SJSA1 (cell line): ENCODE results near the gene CLK2. TPM values are rescaled to one million over a fixed set of nuclear protein-coding genes. Genes with fewer than 3 reads are reported as not detected.
"Not testable (repeated sequence)": the region's sequence is repeated elsewhere in the genome, so short reads cannot be mapped to it uniquely, and the experiment has no call there.

Experiments
- DNase-seq, 2 experiments: peaks; one replicate each; pipeline ENCODE4 v3.0.0-alpha.2; 2015 to 2020; ENCODE audit warnings: low spot score in 2 of 2, low read depth in 1 of 2
- H3K27ac ChIP-seq: fragments of 250-450 bp; sonication (Bioruptor Pico); 2 replicates; pipeline ENCODE4 v1.5.1; 2020; ENCODE audit warnings: mild to moderate bottlenecking, moderate library complexity
- H3K27me3 ChIP-seq: fragments of 250-450 bp; sonication (Bioruptor Pico); replicated peaks from 2 replicates; pipeline ENCODE4 v1.5.1; 2020; ENCODE audit warnings: mild to moderate bottlenecking, moderate library complexity
- H3K36me3 ChIP-seq: fragments of 250-450 bp; sonication (Bioruptor Pico); 2 replicates; pipeline ENCODE4 v1.5.1; 2020; ENCODE audit warnings: mild to moderate bottlenecking
- H3K4me1 ChIP-seq: fragments of 250-450 bp; sonication (Bioruptor Pico); replicated peaks from 2 replicates; pipeline ENCODE4 v1.6.1; 2021; ENCODE audit warnings: mild to moderate bottlenecking
- H3K4me3 ChIP-seq: fragments of 250-450 bp; sonication (Bioruptor Pico); 2 replicates; pipeline ENCODE4 v1.5.1; 2020; ENCODE audit warnings: mild to moderate bottlenecking
- H3K9me3 ChIP-seq: fragments of 250-450 bp; sonication (Bioruptor Pico); replicated peaks from 2 replicates; pipeline ENCODE4 v1.5.1; 2020; ENCODE audit warnings: mild to moderate bottlenecking
- total RNA-seq: library from RNA; depleted of rRNA; stranded (reverse); fragments of >200 nt; shearing (Covaris generic); gene quantifications from 2 replicates; pipeline ENCODE4 v1.2.3, GENCODE V29; 2014

CLK2 gene
- total RNA-seq, 1 experiment from 2014 or later: 13.7 TPM

DNA sequence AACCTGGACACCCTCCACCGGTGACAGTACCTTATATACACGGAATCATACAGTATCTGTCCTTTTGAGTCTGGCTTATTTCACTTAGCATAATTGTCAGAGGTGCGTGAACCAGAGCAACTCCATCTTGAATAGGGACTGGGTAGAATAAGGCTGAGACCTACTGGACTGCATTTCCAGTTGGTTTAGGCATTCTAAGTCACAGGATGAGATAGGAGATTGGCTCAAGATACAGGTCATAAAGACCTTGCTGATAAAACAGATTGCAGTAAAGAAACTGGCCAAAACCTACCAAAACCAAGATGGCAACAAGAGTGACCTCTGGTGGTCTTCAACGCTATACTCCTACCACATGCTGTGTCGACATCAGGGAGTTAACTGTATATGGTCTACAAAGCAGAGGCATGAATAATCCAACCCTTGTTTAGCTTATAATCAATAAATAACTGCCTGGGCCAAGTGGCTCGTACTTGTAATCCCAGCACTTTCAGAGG is 34.0 kb upstream of the CLK2 start:
- peak in 1 of 2 experiments; percentile 47 for DNase-seq

DNA sequence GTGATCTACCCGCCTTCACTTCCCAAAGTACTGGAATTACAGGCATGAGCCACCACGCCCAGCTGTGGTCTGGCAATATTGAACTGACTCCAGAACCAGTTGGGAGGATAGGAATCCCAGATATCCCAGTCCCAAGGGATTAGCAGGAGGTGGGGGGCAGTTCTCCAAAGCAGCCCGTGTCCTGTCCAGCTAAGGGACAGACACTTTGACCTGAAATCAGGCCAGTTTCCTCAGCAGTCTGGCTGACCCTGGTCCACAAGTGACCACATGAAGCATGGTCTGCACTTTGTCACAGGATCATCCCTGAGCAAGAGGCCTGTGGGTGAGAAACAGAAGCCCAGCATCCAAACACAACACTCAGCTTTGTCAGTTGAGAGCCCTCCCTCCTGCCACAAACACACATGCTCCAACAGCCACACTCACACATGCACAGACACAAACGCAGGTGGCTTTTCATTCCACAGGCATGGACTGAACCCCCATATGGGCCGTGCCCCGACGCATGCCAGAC is 32.6 kb upstream of the CLK2 start:
- no peak for DNase-seq
- Histone ChIP-seq H3K27ac (no peak overlapping the region), H3K36me3 (peaks cover 16% of the 10 kb centered on the region), H3K27me3 (no peaks in the 10 kb centered on the region), H3K9me3 (no peaks in the 10 kb centered on the region), H3K4me3 (no peak overlapping the region), H3K4me1 (peaks cover 9% of the 10 kb centered on the region)

More for the DNA sequence above, 34.0 kb upstream of the CLK2 start:
- H3K36me3 ChIP-seq: peaks cover 28% of the 10 kb centered on the region
- H3K27ac ChIP-seq: no peak overlapping the region
- H3K27me3 ChIP-seq: no peaks in the 10 kb centered on the region
- H3K9me3 ChIP-seq: no peaks in the 10 kb centered on the region
- H3K4me3 ChIP-seq: no peak overlapping the region
- peaks cover 9% of the 10 kb centered on the region for H3K4me1 ChIP-seq

DNA sequence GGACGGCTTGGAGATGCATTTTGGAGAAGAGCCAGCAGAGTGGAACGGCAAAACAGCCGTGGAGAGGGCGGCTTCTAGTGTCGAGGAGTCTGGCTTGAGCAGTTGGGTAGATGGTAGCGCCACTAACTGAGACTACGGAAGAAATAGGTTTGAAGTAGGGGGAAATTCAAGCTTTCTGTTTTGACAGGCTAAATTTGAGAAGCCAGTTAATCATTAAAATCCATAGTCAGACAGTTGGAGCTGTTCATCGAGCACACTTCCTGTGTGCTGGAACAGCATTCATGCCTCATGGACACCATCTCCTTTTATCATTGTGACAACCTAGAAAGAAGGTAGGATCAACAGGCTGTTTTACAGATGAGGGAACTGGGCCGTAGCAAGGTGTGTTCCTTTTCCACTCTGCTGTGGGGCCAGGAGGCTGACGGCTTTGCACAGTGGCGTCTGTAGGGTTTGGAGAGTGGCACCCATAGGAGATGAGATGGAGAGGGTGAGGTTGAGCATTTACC is 31.3 kb upstream of the CLK2 start:
- peaks cover 3% of the 10 kb centered on the region for H3K4me1 ChIP-seq
- no peak for DNase-seq
- no peak overlapping the region for H3K4me3 ChIP-seq
- peaks cover 4% of the 10 kb centered on the region for H3K36me3 ChIP-seq
- no peaks in the 10 kb centered on the region for H3K9me3 ChIP-seq
- no peaks in the 10 kb centered on the region for H3K27me3 ChIP-seq
- H3K27ac ChIP-seq: no peak overlapping the region

DNA sequence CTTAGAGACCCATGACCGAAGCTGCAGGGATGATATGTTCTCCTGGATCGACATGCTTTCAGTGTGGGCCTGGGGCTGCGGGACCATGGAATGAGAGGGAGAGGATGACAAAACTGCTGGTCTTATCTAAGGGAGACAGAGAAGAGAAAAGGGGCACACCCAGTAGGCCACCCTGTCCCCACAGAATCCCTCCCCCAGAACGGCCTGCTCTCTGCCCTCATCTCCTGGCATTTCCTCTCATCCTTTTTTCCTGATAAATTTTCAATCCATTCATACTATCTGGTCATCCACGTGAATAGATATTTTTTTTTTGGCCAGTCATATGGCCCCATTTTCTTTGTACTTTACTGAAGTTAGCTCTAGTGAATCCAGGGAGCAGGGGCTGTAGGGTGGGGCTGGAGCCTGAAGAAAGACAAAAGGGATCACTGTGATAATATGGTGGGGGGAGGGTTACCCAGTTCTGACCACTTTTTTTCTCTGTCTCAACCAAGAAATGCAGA is 28.1 kb upstream of the CLK2 start, which contains the start of gene PKLR:
Gene PKLR (minus strand): TSS at position 97 of the 500 bp plus-strand sequence. CDS start 43 bp downstream, at position 54.
- Histone ChIP-seq H3K36me3 (no peaks in the 10 kb centered on the region), H3K9me3 (no peaks in the 10 kb centered on the region), H3K4me3 (no peak within 1 kb of the TSS), H3K27ac (no peak within 1 kb of the TSS), H3K4me1 (no peaks in the 10 kb centered on the region), H3K27me3 (no peaks in the 10 kb centered on the region)
- no peak for DNase-seq

DNA sequence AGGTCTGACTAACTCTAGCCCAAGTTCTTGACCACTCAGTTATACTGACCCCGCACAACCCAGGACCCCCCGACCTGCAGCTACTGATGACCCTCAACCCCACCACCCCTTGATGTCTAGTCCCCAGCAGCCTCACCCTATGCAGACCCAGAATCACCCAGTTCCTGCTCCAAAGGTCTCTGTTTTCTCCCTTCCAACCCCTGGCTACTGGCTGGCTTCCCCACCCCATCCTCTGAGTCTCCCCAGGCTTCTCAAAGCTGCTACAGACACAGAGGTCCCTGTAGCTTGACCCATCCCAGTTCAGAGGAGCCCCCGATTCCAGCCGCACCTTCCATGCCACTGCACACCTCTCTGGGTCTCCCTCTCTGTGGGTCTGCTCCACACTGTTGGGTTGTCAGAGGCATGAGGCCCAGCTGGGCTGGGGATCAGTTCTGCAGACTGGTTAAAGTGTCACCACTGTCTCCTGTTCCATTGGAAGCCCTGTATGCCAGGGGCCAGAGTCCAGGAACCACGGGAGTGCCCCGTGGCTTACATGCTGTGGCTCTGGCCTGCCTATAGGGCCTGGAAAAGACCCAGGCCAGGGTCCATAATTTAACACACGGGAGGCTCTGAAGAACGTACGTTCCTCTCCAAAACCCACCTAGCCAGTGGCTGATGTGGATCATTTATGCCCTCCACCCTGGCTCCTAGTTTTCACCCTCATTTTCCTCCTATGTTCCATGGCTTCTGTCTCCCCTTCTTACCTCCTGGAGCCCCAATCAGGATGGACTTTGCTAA is 27.4 kb upstream of the CLK2 start:
- DNase-seq: no peak
- Histone ChIP-seq H3K36me3 (no peaks in the 10 kb centered on the region), H3K9me3 (no peaks in the 10 kb centered on the region), H3K27ac (no peak overlapping the region), H3K4me3 (no peak overlapping the region), H3K4me1 (no peaks in the 10 kb centered on the region), H3K27me3 (0 out of 2 replicates have a peak, but pooled peaks cover under 1% of the 10 kb centered on the region)

DNA sequence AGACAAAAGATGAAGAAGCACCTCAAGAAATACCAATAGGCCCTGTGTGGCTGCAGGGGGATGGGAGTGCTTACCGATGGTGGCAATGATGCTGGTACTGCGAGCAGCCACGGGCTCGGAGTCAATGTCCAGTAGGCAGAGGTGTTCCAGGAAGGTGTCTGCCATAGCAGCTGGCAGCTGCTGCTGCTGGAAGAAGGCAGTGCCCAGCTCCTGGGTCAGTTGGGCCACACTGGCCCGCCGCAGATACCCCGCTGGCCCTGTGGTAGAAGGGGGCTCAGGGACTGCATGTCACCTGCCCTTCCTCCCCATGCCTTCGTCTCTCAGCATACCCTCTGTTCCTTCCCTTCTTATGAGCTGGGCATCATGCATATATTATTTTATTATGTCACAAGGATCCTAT is 26.7 kb upstream of the CLK2 start:
- Histone ChIP-seq H3K9me3 (no peaks in the 10 kb centered on the region), H3K27me3 (0 out of 2 replicates have a peak, but pooled peaks cover 7% of the 10 kb centered on the region)
- no peak for DNase-seq

DNA sequence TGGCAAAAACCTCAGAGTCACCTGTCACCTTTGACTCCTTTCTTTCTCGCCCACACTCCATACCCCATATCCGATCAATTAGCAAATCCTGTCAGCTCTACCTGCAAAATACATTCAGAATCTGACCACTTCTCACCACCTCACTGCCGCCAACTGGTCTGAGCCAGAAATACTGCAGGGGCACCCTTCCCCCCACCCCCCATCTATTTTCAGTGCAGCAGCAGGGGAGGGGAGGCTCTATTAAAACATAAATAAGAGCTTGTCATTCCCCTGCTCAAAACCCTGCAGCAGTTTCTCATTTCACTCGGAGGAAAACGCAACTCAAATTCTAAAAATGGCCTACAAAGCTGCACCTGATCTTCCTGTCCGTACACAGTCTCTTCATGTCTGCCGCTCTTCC is 24.1 kb upstream of the CLK2 start:
- Histone ChIP-seq H3K36me3 (no peaks in the 10 kb centered on the region), H3K27ac (no peak overlapping the region), H3K4me3 (no peak overlapping the region), H3K4me1 (no peaks in the 10 kb centered on the region), H3K27me3 (peaks cover 20% of the 10 kb centered on the region; the same call in 1 of the 2 replicates), H3K9me3 (no peaks in the 10 kb centered on the region)
- no peak for DNase-seq

More for the DNA sequence above, 26.7 kb upstream of the CLK2 start:
- no peak overlapping the region for H3K4me3 ChIP-seq
- no peaks in the 10 kb centered on the region for H3K36me3 ChIP-seq
- no peaks in the 10 kb centered on the region for H3K4me1 ChIP-seq
- H3K27ac ChIP-seq: no peak overlapping the region

DNA sequence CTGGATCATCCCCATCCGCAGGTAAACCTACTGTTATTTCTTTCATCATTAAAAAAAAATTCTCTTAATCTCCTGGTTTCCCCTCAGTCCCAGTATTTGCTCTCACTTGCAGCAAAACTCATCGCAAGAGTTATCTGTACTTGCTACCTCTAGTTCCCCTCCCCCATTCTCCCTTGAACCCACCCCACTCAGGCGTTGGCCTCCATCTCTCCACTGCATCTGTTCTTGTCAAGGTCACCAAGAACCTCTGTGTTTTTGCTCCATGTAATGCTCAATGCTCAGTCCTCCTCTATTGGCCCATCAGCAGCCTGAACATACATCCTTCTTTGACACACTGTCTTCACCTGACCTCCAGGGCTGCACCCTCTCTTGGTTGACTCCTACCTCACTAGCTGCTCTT is 23.4 kb upstream of the CLK2 start:
- Histone ChIP-seq H3K36me3 (no peaks in the 10 kb centered on the region), H3K9me3 (no peaks in the 10 kb centered on the region), H3K4me1 (no peaks in the 10 kb centered on the region), H3K27me3 (peaks cover 20% of the 10 kb centered on the region; the same call in 1 of the 2 replicates), H3K4me3 (no peak overlapping the region), H3K27ac (no peak overlapping the region)
- no peak for DNase-seq

DNA sequence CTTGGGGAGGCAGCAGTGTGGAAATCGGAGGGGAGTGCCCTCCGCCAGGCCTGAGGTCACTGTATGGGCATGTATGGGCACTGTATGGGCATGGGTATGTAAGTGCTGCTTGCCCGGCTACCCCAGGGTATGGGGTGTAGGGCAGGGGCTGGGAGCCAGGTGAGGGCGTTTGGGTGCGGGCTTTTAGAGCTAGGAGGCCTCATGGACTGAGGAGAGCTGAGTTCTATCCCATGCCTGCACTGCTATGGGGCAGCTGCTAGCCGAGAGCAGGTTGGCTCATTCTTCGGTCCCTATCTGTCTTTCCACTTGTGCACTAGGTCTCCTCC is 22.6 kb upstream of the CLK2 start:
- Histone ChIP-seq H3K36me3 (no peaks in the 10 kb centered on the region), H3K9me3 (no peaks in the 10 kb centered on the region), H3K4me1 (no peaks in the 10 kb centered on the region), H3K27ac (no peak overlapping the region), H3K27me3 (peaks cover 20% of the 10 kb centered on the region; the same call in 1 of the 2 replicates), H3K4me3 (no peak overlapping the region)
- no peak for DNase-seq

DNA sequence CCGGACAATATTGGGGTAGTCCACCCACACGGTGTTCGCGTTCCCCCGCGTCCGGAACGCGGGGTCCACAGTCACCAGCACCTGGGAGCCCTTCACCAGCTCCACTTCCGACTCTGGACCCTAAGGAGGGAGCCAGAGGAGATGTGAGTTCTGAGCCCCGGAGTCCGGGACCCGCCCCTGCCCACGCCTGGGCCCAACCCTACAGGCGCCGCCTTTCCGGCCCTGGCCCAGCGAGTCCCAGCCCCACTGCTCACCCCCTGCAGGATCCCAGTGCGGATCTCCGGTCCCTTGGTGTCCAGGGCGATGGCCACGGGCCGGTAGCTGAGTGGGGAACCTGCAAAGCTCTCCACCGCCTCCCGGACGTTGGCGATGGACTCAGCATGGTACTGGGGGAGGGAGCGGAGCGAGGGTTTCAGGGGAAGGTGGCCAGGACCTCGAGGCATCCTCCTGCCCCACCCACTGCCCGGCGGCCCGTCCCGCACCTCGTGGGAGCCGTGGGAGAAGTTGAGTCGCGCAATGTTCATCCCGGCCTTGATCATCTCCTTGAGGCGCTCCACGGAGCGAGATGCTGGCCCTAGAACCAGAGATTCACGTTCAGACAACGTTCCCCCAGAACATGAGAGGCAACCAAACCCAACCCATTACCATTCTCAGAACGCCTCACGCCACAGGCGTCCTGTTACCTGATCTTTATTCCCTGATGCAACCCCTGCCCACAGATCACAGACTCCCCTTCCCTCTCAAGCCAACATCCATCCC is 22.1 kb upstream of the CLK2 start:
- Histone ChIP-seq H3K27me3 (peaks cover 20% of the 10 kb centered on the region; the same call in 1 of the 2 replicates), H3K4me1 (no peaks in the 10 kb centered on the region), H3K27ac (no peak overlapping the region), H3K9me3 (no peaks in the 10 kb centered on the region), H3K4me3 (no peak overlapping the region), H3K36me3 (no peaks in the 10 kb centered on the region)
- DNase-seq: no peak

DNA sequence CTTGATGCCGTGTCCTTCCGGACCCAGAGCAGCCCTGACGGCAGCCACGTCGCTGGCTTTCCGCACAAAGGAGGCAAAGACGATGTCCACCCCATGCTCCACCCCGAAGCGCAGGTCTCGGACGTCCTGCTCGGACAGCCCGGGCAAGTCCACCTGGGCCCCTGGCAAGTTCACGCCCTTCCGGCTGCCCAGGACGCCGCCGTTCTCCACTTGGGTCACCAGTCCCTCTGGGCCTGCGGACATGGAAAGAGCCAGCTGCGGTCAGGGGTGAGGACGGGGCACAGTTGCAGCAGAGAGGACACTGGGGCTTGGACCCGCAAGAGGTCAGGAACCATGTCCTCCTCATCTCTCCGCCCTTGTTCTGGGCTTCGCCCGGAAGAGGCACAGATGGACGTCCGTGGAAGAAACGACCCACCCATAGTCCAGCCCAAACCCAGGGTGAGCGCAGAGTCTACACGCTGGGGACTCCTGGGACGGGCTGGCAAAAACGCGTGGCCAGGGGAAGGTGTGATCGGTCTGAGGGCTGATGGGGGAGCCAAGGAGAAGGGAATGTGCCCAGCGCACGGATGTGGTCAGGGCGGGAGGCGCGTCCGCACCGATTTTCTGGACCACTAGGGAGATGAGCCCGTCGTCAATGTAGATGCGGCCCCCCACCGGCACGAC is 21.3 kb upstream of the CLK2 start:
- H3K27me3 ChIP-seq: peaks cover 20% of the 10 kb centered on the region; the same call in 1 of the 2 replicates
- DNase-seq: no peak
- H3K4me3 ChIP-seq: no peak overlapping the region
- H3K4me1 ChIP-seq: no peaks in the 10 kb centered on the region
- H3K9me3 ChIP-seq: no peaks in the 10 kb centered on the region
- H3K27ac ChIP-seq: no peak overlapping the region
- no peaks in the 10 kb centered on the region for H3K36me3 ChIP-seq

DNA sequence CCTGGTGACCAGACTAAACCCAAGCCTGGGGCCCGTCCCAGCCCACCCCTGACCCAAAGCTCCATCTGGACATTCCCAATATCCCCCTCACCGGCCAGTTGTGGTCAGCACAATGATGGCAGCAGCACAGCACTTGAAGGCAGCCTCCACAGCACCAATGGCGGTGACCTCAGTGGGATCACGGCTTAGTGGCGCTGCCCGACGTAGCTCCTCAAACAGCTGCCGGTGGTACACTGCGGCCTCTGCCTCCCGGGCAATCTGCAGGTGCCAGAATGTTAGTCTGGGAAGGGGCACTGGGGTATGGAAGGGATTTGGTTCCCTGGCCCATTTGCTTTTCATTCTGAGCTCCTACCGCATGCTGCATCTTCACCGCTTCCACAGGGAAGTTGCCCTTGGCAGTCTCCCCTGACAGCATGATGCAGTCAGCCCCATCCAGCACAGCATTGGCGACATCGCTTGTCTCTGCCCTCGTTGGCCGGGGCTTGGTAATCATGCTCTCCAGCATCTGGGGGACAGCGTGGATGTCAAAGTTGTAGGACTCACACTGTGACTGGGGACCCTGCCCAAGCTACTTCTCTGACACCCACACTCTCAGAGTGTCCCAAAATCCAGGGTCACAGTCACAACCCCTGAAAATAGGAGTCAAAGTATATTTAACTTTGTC is 19.9 kb upstream of the CLK2 start:
- Histone ChIP-seq H3K4me3 (no peak overlapping the region), H3K27ac (no peak overlapping the region), H3K36me3 (no peaks in the 10 kb centered on the region), H3K27me3 (peaks cover 20% of the 10 kb centered on the region; the same call in 1 of the 2 replicates), H3K4me1 (no peaks in the 10 kb centered on the region), H3K9me3 (no peaks in the 10 kb centered on the region)
- no peak for DNase-seq

DNA sequence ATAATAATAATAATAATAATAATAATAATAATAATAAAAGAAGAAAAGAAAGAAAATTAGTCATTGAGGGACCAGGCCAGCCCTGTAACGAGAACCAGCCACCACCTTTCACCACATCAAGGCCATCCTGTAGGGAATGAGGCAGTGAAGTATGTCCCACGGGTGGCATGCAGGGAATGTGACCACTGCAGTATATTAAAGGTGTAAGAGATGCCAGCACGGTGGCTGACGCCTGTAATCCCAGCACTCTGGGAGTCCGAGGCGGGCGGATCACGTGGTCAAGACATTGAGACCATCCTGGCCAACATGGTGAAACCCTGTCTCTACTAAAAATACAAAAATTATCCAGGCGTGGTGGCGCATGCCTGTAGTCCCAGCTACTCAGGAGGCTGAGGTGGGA is 17.7 kb upstream of the CLK2 start:
- H3K27ac ChIP-seq, DNase-seq, H3K4me3 ChIP-seq, H3K36me3 ChIP-seq, H3K4me1 ChIP-seq, H3K9me3 ChIP-seq: not testable (repeated sequence)
- H3K27me3 ChIP-seq: peaks cover 20% of the 10 kb centered on the region; the same call in 1 of the 2 replicates
